OCI-LY1 (cell line): ENCODE results near the gene PITPNM3.

ENCODE experiments used
- EZH2 ChIP-seq: fragments of 200-600 bp; sonication (generic), shearing (Covaris generic); IDR thresholded peaks from 2 replicates; pipeline ENCODE4 v1.8.0; 2017; ENCODE audit warnings: borderline replicate concordance, mixed run types, mild to moderate bottlenecking, antibody characterized with exemption, low read length, moderate library complexity, mixed read lengths
- TF ChIP-seq, protein P1 (sequence below): fragments of 200-600 bp; sonication (generic), shearing (Covaris generic); IDR thresholded peaks from 2 replicates; pipeline ENCODE4 v1.5.1; 2017; ENCODE audit warnings: mild to moderate bottlenecking, antibody characterized with exemption, low read length, moderate library complexity, mixed read lengths

DNA sequence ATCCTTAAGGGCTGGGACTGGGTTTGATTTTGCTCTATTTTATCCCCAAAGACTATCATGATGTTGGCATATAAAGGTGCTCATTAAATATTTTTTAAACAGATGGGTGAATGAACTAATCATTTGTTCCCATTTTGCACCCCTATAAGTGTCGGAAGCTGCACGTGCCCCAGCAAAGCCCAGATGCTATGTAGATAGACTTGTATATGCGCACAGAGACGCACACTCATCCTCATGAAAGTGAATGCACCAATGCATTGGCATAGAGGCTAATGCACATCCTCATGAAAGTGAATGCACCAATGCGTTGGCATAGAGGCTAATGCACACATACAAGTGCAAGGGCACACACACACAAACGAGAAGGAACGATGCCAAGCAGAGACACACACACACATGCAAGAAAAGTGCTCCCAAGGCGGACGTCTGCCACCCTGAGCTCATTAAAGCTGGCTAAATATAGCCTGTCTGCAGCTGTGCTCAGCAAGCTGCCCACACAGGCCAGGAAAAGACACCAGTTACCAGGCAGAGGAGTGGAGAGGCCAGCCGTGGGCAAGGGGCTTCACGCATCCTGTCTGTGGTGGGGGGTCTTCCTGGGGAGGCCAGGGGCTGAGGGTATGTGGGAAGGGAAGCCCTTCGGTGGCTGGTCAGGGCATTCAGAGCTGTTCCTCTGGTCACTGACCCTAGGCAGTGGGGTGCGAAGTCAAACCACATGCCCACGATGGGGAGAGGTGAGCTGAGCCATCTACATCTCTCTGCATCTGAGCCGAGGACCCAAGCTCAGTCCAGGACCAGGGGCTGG, 59.5 kb downstream of the PITPNM3 start:
- TF ChIP-seq, protein P1, sequence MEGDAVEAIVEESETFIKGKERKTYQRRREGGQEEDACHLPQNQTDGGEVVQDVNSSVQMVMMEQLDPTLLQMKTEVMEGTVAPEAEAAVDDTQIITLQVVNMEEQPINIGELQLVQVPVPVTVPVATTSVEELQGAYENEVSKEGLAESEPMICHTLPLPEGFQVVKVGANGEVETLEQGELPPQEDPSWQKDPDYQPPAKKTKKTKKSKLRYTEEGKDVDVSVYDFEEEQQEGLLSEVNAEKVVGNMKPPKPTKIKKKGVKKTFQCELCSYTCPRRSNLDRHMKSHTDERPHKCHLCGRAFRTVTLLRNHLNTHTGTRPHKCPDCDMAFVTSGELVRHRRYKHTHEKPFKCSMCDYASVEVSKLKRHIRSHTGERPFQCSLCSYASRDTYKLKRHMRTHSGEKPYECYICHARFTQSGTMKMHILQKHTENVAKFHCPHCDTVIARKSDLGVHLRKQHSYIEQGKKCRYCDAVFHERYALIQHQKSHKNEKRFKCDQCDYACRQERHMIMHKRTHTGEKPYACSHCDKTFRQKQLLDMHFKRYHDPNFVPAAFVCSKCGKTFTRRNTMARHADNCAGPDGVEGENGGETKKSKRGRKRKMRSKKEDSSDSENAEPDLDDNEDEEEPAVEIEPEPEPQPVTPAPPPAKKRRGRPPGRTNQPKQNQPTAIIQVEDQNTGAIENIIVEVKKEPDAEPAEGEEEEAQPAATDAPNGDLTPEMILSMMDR: no peak
- TF ChIP-seq EZH2: no peak
